SK-N-MC (cell line): ENCODE measurements around the gene MYO18B.

Experiments
- EZH2 ChIP-seq: fragments of 200-600 bp; sonication (generic); IDR thresholded peaks from one replicate; pipeline ENCODE4 v1.6.1; 2017; ENCODE audit warnings: antibody characterized with exemption
- POLR2AphosphoS5 ChIP-seq: IDR thresholded peaks from 2 replicates; pipeline ENCODE4 v1.6.1; 2012; ENCODE audit warnings: mild to moderate bottlenecking, low read depth, low read length, borderline replicate concordance

DNA sequence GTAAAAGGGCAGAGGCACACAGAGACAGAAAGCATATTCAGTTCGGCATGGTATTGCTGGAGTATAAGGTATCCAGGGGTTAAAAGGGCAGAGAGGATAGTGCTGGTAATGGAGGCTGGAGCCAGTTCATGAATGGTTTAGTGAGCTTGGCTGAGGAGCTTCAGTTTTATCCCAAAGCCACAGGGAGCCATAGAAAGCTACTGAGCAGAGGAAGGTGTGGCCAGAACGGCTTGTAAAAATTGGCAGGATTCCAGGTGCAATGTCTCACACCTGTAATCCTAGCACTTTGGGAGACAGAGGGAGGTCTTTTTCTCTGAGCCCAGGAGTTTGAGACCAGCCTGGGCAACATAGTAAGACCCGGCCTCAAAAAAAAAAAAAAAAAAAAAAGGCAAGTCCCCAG, 186.1 kb downstream of the MYO18B start:
- TF ChIP-seq EZH2 (no peak), POLR2AphosphoS5 (no peak)
